WTC11 (cell line): ENCODE data around the gene RAD51. TPM values are rescaled to one million over a fixed set of nuclear protein-coding genes. Genes with fewer than 3 reads are reported as not detected.

Source experiments
- ATAC-seq: fragments of 200-7000 bp; cut with Tn5 transposase; 2 replicates; pipeline ENCODE4 v1.10.0; 2021; ENCODE audit warnings: mild to moderate bottlenecking, moderate library complexity
- CTCF ChIA-PET: fragments of 300-600 bp; sonication (Branson Sonifier 250); formaldehyde crosslinking; loops from one replicate; lab custom pipeline; 2021; ENCODE audit warnings: antibody characterized with exemption; lab: Charles Lee
- POLR2A ChIA-PET: fragments of 350-600 bp; sonication (Branson Sonifier 250); formaldehyde crosslinking; loops from one replicate; lab custom pipeline; 2021; ENCODE audit warnings: antibody characterized with exemption; lab: Charles Lee
- DNase-seq: peaks from one replicate; pipeline ENCODE4 v3.0.0; 2021; ENCODE audit warnings: low spot score
- H3K27ac Mint-ChIP-seq: 2 replicates; pipeline ENCODE4 v1.8.0; 2021; ENCODE audit warnings: mixed read lengths
- H3K27me3 Mint-ChIP-seq: 2 replicates; pipeline ENCODE4 v1.8.0; 2021; ENCODE audit warnings: low read depth, mild to moderate bottlenecking, moderate library complexity, mixed read lengths
- H3K36me3 Mint-ChIP-seq: 2 replicates; pipeline ENCODE4 v1.8.0; 2021; ENCODE audit warnings: mixed read lengths
- H3K4me1 Mint-ChIP-seq: 2 replicates; pipeline ENCODE4 v1.8.0; 2022; ENCODE audit warnings: mixed read lengths
- H3K4me3 Mint-ChIP-seq: 2 replicates; pipeline ENCODE4 v1.8.0; 2021; ENCODE audit warnings: mild to moderate bottlenecking, moderate library complexity, mixed read lengths
- H3K9me3 Mint-ChIP-seq: 2 replicates; pipeline ENCODE4 v1.8.0; 2021; ENCODE audit warnings: mixed read lengths
- CBFB ChIP-seq: sonication (generic); formaldehyde crosslinking; IDR thresholded peaks from 2 replicates; pipeline ENCODE4 v1.8.1; 2022; ENCODE audit warnings: mild to moderate bottlenecking, low read depth, missing genetic modification reagents
- ELF4 ChIP-seq: sonication (generic); formaldehyde crosslinking; IDR thresholded peaks from 2 replicates; pipeline ENCODE4 v1.8.1; 2022; ENCODE audit warnings: low read depth, mild to moderate bottlenecking, moderate library complexity, missing genetic modification reagents
- GABPB1 ChIP-seq: sonication (generic); formaldehyde crosslinking; IDR thresholded peaks from 2 replicates; pipeline ENCODE4 v1.8.1; 2023; ENCODE audit warnings: mild to moderate bottlenecking, missing genetic modification reagents
- JUN ChIP-seq: sonication (generic); formaldehyde crosslinking; IDR thresholded peaks from 2 replicates; pipeline ENCODE4 v1.8.0; 2023; ENCODE audit warnings: mild to moderate bottlenecking, missing genetic modification reagents
- NR1H2 ChIP-seq: sonication (generic); formaldehyde crosslinking; IDR thresholded peaks from 2 replicates; pipeline ENCODE4 v1.9.0; 2021; ENCODE audit warnings: mild to moderate bottlenecking, moderate library complexity, missing genetic modification reagents
- SMAD4 ChIP-seq: sonication (generic); formaldehyde crosslinking; IDR thresholded peaks from 2 replicates; pipeline ENCODE4 v1.8.0; 2022; ENCODE audit warnings: mild to moderate bottlenecking, missing genetic modification reagents
- ZBTB21 ChIP-seq: sonication (generic); formaldehyde crosslinking; IDR thresholded peaks from 2 replicates; pipeline ENCODE4 v1.8.1; 2023; ENCODE audit warnings: mild to moderate bottlenecking, missing genetic modification reagents, borderline replicate concordance
- ZNF121 ChIP-seq: sonication (generic); formaldehyde crosslinking; IDR thresholded peaks from 2 replicates; pipeline ENCODE4 v1.8.0; 2023; ENCODE audit warnings: missing genetic modification reagents
- total RNA-seq: library from RNA; stranded (reverse); gene quantifications from 3 replicates; pipeline ENCODE4 v1.2.3, GENCODE V29; 2021
- TF ChIP-seq, protein P1 (sequence below): sonication (generic); formaldehyde crosslinking; IDR thresholded peaks from 2 replicates; pipeline ENCODE4 v1.8.1; 2022; ENCODE audit warnings: mild to moderate bottlenecking, missing genetic modification reagents, moderate library complexity, borderline replicate concordance
- TF ChIP-seq, protein P2 (sequence below): sonication (generic); formaldehyde crosslinking; IDR thresholded peaks from 2 replicates; pipeline ENCODE4 v1.8.0; 2022; ENCODE audit warnings: mild to moderate bottlenecking, missing genetic modification reagents
- TF ChIP-seq, protein P3 (sequence below): sonication (generic); formaldehyde crosslinking; IDR thresholded peaks from 2 replicates; pipeline ENCODE4 v1.8.0; 2022; ENCODE audit warnings: mild to moderate bottlenecking, missing genetic modification reagents
- TF ChIP-seq, protein P4 (sequence below): sonication (generic); formaldehyde crosslinking; IDR thresholded peaks from 2 replicates; pipeline ENCODE4 v1.8.0; 2023; ENCODE audit warnings: mild to moderate bottlenecking, missing genetic modification reagents
- TF ChIP-seq, protein P5 (sequence below): sonication (generic); formaldehyde crosslinking; conservative IDR thresholded peaks from 2 replicates; pipeline ENCODE4 v1.8.1; 2023; ENCODE audit warnings: mild to moderate bottlenecking, low read depth, missing genetic modification reagents, moderate library complexity
- TF ChIP-seq, protein P6 (sequence below): sonication (generic); formaldehyde crosslinking; IDR thresholded peaks from 2 replicates; pipeline ENCODE4 v1.8.0; 2023; ENCODE audit warnings: missing genetic modification reagents, mild to moderate bottlenecking, borderline replicate concordance

Gene RAD51
- total RNA-seq, 1 experiment from 2014 or later = 36.4 TPM

DNA sequence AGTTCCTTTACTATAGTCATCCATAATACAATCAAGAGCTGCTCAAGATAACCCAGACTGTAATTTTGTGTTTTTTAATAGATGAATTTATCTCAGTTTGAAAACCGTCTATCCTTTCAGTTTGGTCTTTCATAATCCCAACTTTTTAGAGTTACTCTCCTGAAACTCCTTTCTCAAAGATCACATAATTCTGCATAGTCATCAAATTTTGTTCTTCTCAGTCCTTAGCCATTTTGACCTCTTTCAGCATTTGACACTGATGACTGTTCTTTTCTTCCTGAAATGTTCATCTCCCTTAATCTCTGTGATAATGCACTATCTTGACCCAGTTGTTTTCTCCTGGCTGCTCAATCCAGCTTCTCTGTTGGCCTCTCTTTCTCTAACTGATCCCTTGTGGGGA is 47.5 kb upstream of the RAD51 start:
- POLR2A ChIA-PET = no interaction called here
- ATAC-seq = no peak
- Mint-ChIP-seq H3K27ac (peak overlapping the region; percentile 5; the same call in 1 of the 2 replicates), H3K36me3 (peaks cover 8% of the 10 kb centered on the region), H3K27me3 (no peaks in the 10 kb centered on the region), H3K4me1 (no peaks in the 10 kb centered on the region), H3K4me3 (no peak overlapping the region), H3K9me3 (no peaks in the 10 kb centered on the region)
- CTCF ChIA-PET = interaction anchor here (0.6 to 1.2 kb wide), 4 partner anchors 58 to 245 kb away, joined by 3 to 6 read pairs (median 3); no protein-coding TSS in a partner anchor
- no peak for DNase-seq
- TF ChIP-seq, protein P1, sequence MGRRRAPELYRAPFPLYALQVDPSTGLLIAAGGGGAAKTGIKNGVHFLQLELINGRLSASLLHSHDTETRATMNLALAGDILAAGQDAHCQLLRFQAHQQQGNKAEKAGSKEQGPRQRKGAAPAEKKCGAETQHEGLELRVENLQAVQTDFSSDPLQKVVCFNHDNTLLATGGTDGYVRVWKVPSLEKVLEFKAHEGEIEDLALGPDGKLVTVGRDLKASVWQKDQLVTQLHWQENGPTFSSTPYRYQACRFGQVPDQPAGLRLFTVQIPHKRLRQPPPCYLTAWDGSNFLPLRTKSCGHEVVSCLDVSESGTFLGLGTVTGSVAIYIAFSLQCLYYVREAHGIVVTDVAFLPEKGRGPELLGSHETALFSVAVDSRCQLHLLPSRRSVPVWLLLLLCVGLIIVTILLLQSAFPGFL = no peak
- TF ChIP-seq CBFB = no peak
- TF ChIP-seq, protein P2, sequence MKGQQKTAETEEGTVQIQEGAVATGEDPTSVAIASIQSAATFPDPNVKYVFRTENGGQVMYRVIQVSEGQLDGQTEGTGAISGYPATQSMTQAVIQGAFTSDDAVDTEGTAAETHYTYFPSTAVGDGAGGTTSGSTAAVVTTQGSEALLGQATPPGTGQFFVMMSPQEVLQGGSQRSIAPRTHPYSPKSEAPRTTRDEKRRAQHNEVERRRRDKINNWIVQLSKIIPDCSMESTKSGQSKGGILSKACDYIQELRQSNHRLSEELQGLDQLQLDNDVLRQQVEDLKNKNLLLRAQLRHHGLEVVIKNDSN = no peak
- TF ChIP-seq, protein P3, sequence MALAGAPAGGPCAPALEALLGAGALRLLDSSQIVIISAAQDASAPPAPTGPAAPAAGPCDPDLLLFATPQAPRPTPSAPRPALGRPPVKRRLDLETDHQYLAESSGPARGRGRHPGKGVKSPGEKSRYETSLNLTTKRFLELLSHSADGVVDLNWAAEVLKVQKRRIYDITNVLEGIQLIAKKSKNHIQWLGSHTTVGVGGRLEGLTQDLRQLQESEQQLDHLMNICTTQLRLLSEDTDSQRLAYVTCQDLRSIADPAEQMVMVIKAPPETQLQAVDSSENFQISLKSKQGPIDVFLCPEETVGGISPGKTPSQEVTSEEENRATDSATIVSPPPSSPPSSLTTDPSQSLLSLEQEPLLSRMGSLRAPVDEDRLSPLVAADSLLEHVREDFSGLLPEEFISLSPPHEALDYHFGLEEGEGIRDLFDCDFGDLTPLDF (CRISPR knock-in tag) = no peak
- TF ChIP-seq, protein P4, sequence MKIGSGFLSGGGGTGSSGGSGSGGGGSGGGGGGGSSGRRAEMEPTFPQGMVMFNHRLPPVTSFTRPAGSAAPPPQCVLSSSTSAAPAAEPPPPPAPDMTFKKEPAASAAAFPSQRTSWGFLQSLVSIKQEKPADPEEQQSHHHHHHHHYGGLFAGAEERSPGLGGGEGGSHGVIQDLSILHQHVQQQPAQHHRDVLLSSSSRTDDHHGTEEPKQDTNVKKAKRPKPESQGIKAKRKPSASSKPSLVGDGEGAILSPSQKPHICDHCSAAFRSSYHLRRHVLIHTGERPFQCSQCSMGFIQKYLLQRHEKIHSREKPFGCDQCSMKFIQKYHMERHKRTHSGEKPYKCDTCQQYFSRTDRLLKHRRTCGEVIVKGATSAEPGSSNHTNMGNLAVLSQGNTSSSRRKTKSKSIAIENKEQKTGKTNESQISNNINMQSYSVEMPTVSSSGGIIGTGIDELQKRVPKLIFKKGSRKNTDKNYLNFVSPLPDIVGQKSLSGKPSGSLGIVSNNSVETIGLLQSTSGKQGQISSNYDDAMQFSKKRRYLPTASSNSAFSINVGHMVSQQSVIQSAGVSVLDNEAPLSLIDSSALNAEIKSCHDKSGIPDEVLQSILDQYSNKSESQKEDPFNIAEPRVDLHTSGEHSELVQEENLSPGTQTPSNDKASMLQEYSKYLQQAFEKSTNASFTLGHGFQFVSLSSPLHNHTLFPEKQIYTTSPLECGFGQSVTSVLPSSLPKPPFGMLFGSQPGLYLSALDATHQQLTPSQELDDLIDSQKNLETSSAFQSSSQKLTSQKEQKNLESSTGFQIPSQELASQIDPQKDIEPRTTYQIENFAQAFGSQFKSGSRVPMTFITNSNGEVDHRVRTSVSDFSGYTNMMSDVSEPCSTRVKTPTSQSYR (CRISPR knock-in tag) = no peak
- no peak for TF ChIP-seq ELF4 (CRISPR knock-in tag)
- TF ChIP-seq GABPB1 (CRISPR knock-in tag) = no peak
- TF ChIP-seq ZNF121 (CRISPR knock-in tag) = no peak
- TF ChIP-seq SMAD4 (CRISPR knock-in tag) = no peak
- TF ChIP-seq JUN (CRISPR knock-in tag) = no peak
- no peak for TF ChIP-seq ZBTB21
- TF ChIP-seq, protein P5, sequence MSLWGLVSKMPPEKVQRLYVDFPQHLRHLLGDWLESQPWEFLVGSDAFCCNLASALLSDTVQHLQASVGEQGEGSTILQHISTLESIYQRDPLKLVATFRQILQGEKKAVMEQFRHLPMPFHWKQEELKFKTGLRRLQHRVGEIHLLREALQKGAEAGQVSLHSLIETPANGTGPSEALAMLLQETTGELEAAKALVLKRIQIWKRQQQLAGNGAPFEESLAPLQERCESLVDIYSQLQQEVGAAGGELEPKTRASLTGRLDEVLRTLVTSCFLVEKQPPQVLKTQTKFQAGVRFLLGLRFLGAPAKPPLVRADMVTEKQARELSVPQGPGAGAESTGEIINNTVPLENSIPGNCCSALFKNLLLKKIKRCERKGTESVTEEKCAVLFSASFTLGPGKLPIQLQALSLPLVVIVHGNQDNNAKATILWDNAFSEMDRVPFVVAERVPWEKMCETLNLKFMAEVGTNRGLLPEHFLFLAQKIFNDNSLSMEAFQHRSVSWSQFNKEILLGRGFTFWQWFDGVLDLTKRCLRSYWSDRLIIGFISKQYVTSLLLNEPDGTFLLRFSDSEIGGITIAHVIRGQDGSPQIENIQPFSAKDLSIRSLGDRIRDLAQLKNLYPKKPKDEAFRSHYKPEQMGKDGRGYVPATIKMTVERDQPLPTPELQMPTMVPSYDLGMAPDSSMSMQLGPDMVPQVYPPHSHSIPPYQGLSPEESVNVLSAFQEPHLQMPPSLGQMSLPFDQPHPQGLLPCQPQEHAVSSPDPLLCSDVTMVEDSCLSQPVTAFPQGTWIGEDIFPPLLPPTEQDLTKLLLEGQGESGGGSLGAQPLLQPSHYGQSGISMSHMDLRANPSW (CRISPR knock-in tag) = no peak
- TF ChIP-seq, protein P6, sequence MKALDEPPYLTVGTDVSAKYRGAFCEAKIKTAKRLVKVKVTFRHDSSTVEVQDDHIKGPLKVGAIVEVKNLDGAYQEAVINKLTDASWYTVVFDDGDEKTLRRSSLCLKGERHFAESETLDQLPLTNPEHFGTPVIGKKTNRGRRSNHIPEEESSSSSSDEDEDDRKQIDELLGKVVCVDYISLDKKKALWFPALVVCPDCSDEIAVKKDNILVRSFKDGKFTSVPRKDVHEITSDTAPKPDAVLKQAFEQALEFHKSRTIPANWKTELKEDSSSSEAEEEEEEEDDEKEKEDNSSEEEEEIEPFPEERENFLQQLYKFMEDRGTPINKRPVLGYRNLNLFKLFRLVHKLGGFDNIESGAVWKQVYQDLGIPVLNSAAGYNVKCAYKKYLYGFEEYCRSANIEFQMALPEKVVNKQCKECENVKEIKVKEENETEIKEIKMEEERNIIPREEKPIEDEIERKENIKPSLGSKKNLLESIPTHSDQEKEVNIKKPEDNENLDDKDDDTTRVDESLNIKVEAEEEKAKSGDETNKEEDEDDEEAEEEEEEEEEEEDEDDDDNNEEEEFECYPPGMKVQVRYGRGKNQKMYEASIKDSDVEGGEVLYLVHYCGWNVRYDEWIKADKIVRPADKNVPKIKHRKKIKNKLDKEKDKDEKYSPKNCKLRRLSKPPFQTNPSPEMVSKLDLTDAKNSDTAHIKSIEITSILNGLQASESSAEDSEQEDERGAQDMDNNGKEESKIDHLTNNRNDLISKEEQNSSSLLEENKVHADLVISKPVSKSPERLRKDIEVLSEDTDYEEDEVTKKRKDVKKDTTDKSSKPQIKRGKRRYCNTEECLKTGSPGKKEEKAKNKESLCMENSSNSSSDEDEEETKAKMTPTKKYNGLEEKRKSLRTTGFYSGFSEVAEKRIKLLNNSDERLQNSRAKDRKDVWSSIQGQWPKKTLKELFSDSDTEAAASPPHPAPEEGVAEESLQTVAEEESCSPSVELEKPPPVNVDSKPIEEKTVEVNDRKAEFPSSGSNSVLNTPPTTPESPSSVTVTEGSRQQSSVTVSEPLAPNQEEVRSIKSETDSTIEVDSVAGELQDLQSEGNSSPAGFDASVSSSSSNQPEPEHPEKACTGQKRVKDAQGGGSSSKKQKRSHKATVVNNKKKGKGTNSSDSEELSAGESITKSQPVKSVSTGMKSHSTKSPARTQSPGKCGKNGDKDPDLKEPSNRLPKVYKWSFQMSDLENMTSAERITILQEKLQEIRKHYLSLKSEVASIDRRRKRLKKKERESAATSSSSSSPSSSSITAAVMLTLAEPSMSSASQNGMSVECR (CRISPR knock-in tag) = no peak
- no peak for TF ChIP-seq NR1H2
